ENCODE data around the gene TMC5.

The TMC5 gene

DNA sequence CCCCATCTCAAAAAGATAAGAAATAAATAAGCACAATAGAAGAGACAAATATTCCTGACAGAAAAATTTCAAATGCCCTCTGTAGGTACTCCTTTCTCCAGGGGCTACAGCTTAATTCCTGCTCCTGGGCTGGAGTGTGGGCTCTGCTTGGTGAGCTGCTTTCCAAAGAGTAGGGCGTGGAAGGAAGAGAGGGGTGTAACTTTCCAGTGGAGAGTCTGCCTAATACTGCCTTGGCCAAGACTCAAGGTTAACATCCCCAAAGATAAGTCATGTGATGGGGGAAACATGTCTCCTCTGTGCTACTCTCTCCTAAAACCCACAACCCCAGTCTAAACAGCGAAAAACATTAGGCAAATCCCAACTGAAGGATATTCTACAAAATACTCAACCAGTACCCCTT is 42.7 kb downstream of the TMC5 start:
- Histone ChIP-seq H3K4me3 (no peak overlapping the region), H3K27ac (no peak overlapping the region)
- TF ChIP-seq, protein P1, sequence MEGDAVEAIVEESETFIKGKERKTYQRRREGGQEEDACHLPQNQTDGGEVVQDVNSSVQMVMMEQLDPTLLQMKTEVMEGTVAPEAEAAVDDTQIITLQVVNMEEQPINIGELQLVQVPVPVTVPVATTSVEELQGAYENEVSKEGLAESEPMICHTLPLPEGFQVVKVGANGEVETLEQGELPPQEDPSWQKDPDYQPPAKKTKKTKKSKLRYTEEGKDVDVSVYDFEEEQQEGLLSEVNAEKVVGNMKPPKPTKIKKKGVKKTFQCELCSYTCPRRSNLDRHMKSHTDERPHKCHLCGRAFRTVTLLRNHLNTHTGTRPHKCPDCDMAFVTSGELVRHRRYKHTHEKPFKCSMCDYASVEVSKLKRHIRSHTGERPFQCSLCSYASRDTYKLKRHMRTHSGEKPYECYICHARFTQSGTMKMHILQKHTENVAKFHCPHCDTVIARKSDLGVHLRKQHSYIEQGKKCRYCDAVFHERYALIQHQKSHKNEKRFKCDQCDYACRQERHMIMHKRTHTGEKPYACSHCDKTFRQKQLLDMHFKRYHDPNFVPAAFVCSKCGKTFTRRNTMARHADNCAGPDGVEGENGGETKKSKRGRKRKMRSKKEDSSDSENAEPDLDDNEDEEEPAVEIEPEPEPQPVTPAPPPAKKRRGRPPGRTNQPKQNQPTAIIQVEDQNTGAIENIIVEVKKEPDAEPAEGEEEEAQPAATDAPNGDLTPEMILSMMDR (IDR thresholded peaks at IDR 0.05), result no peak
- DNase-seq (ENCODE audit: low spot score), result no peak

DNA sequence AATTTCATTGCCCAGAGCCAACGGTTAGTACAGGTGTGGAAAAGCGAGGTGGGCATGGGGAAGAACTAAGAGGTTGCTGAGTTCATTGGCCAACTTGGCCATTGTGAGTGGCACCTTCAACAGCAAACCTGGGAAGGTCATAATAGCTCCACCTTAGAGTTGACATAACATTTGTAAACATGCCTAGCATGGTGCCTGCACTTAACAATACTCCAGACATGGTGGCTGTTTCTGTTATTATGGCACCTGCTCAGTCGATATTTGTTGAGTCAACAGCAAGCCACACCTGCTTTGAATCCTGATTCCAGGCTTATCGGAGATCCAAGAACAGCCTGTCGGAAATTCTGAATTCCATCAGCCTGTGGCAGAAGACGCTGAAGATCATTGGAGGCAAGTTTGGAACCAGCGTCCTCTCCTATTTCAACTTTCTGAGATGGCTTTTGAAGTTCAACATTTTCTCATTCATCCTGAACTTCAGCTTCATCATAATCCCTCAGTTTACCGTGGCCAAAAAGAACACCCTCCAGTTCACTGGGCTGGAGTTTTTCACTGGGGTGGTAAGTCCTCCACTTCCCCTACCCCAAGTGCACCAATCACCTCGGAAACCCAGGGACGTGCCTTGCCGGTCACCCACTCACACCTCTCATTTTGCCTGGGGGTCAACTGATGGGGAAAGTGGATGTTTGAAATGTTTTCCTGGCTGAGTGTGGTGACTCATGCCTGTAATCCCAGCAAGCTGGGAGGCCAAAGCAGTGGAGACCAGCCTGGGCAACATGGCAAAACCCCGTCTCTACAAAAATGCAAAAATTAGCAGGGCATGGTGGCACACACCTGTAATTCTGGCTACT is 46.0 kb downstream of the TMC5 start:
- no peak overlapping the region for H3K4me3 ChIP-seq
- H3K27ac ChIP-seq, result no peak overlapping the region
- TF ChIP-seq, protein P1 (IDR thresholded peaks at IDR 0.05), result no peak
- DNase-seq (ENCODE audit: low spot score), result no peak

DNA sequence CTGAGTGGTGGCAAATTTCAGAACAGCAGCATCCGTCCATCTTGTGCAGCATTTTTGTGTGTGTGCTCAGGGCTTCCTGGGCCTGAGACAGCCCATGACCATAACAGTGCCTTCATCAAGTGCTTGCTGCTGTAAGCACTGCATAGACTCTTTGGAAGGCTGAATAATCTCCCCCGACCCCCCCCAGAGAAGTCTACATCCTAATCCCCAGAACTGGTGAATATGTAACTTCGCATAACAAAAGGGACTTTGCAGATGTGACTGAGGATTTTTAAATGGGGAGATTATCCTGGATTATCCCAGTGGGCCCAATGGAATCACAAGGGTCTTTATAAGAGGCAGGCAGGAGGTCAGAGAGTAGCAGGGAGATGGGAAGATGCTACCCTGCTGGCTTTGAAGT is 50.6 kb downstream of the TMC5 start:
- H3K27ac ChIP-seq, result no peak overlapping the region
- H3K4me3 ChIP-seq, result no peak overlapping the region
- no peak for DNase-seq (ENCODE audit: low spot score)
- TF ChIP-seq, protein P1 (IDR thresholded peaks at IDR 0.05), result no peak

DNA sequence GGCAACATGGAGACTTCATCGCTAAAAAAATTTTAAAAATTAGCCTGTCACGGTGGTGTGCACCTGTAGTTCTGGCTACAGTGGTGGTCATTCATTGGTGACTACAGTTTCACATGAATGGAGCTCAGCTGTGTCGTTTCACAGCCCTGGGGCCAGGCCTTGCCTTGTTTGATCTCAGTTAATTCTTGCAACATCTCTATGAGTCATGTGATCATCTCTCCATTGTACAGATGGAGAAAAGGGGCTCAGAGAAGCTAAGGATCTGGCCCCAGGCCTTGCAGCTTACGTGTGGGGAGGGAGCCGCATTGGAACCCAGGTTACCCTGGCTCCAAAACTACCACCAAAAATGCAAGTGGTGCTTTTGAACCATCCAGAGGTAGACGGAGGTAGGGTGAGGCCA is 54.8 kb downstream of the TMC5 start:
- TF ChIP-seq, protein P1 (IDR thresholded peaks at IDR 0.05), result no peak
- Histone ChIP-seq H3K27ac (no peak overlapping the region), H3K4me3 (no peak overlapping the region)
- DNase-seq (ENCODE audit: low spot score), result no peak

DNA sequence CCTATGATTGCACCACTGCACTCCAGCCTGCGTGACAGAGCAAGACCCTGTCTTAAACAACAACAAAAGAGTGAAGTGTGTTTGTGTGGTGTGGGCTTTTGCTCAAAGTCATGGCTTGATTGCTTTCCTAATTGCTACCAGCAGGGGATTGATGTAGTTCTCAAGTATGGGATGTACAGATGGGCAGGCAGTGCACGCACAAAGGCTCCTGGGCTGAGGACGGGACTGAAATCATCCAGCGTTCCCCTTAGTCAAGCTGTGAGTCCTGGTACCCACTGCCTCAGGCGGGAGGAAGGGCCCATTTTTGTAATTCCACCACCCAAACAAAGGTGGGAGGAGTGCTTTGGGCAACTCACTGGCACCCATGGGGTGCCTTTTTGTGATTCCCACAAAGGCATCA is 56.9 kb downstream of the TMC5 start:
- TF ChIP-seq, protein P1 (IDR thresholded peaks at IDR 0.05), result no peak
- no peak for DNase-seq (ENCODE audit: low spot score)
- Histone ChIP-seq H3K4me3 (no peak overlapping the region), H3K27ac (no peak overlapping the region)

DNA sequence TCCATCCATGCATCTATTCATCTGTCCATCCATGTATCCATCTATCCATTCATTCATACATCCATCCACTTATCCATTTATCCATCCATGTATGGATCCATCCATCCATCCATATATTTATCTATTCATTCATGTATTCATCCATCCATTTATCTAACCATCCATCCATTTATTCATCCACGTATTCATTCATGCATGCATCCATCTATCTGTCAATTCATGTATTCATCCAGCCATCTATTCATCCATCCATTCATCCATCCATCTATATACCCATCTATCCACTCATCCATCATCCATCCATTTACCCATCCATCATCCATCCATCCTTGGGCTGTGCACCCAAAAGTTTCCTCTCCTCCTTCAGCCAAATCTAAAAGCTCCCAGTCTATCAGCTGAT is 60.8 kb downstream of the TMC5 start:
- no peak overlapping the region for H3K27ac ChIP-seq
- TF ChIP-seq, protein P1 (IDR thresholded peaks at IDR 0.05), result no peak
- DNase-seq (ENCODE audit: low spot score), result no peak

DNA sequence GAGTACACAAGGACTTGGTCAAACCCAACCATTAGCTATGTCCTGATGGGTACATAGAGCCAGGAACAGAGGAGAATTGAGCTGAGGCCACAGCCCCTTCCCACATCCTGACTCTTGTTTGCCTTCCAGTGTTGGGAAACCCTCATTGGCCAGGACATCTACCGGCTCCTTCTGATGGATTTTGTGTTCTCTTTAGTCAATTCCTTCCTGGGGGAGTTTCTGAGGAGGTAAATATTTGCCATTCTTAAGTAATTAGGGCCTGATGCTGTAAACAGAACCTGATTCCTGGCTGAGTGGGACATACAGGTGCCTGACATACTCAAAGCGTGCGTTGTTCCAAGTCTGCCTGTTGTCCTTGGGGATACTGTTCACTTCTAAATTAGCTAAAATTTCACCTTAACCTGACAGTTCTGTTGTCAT is 61.6 kb downstream of the TMC5 start:
- Histone ChIP-seq H3K4me3 (no peak overlapping the region), H3K27ac (no peak overlapping the region)
- DNase-seq (ENCODE audit: low spot score), result no peak
- TF ChIP-seq, protein P1 (IDR thresholded peaks at IDR 0.05), result no peak

More for the DNA sequence above, 60.8 kb downstream of the TMC5 start:
- no peak overlapping the region for H3K4me3 ChIP-seq

All from coronary artery (tissue), 2 donors.